H1 (cell line): ENCODE data around the gene PANX3. TPM values are rescaled to one million over a fixed set of nuclear protein-coding genes. Genes with fewer than 3 reads are reported as not detected.

ENCODE experiments used
- polyA plus RNA-seq, 7 experiments: library from polyadenylated mRNA; depleted of rRNA in 3 of 7; stranded (reverse) in 5 of 7; unstranded in 2 of 7; fragments of >200 nt in 5 of 7; fragments of 200-250 nt in 2 of 7; gene quantifications; 1 replicate in 5 of 7; 2 replicates in 1 of 7; 4 replicates in 1 of 7; pipeline versions ENCODE4 v1.2.1 to v1.2.3, GENCODE V29; 2011 to 2013; ENCODE audit warnings: missing spikeins in 2 of 7, mixed read lengths in 2 of 7
- total RNA-seq: library from RNA; stranded (reverse); fragmentation: NEBNext Ultra II Directional; extraction: Animal tissue kit (Norgen Biotek cat#: 25700); gene quantifications from 2 replicates; pipeline ENCODE4 v1.2.1, GENCODE V29; 2021
- TF ChIP-seq, protein P1 (sequence below): IDR thresholded peaks from 2 replicates; pipeline ENCODE4 v1.6.1; 2012; ENCODE audit warnings: inconsistent platforms

Gene PANX3
- total and polyA plus RNA-seq, 2 of the 8 experiments (the other 6 are each of a cell fraction or from before 2014, with no cell fraction given): not detected

DNA sequence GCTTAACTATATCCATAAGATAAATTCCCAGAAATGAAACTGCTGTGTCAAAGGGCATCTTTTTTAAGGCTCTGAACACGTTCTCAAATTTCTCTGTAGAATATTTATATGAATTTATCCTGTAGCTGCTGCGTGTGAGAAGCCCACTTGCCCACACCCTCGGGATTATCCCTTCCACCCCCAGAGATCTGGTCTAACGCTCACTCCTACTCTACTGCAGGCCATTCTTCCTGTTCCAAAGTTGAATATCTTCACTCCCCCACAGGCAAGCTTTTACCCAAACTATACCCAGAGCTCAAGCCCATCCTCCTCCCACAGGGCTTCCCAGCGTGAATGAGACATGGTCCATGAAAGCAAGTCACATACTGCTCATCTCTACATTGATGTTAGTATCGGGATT is 37.4 kb downstream of the PANX3 start (continued):
- TF ChIP-seq, protein P1, sequence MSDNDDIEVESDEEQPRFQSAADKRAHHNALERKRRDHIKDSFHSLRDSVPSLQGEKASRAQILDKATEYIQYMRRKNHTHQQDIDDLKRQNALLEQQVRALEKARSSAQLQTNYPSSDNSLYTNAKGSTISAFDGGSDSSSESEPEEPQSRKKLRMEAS: no peak
